ENCODE data around the gene SPRY1. TPM values are rescaled to one million over a fixed set of nuclear protein-coding genes. Genes with fewer than 3 reads are reported as not detected.

The SPRY1 gene
- total RNA-seq, 2 donors from 2014 or later, result 40.0 to 118 TPM

DNA sequence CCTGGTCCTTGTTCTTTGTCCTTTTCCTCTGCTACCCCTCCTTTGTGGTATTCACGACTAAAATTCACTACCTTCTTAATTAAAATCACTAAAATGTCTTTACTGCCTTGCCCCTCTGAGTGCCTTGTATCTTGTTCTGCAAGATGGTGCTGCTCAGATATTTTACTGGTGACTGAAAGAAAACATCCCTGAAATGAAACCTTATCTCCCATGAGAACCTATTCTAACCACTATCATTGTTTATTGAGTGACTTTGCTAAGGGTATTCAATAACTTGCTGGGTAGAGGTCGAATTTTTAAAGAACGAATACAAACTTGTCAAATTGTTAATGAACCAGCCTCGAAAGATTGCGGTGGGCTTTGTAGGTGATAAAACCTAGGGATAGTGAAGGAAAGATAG is 52.8 kb downstream of the SPRY1 start:
- intact Hi-C loops (cut with DNase I), result no loop called here
- Histone ChIP-seq H3K27me3 (no peaks in the 10 kb centered on the region), H3K36me3 (replicated peaks in 1 of 2; ENCODE audit: insufficient read depth in 1 of 2, low read depth in 2 of 2) (no peaks in the 10 kb centered on the region), H3K4me3 (no peak overlapping the region), H3K27ac (no peak overlapping the region), H3K9me3 (no peaks in the 10 kb centered on the region), H3K4me1 (peaks cover 3% of the 10 kb centered on the region)
- WGBS, 2 donors, result 39 to 57% methylated on average over 5 of the region's 5 CpGs
- ATAC-seq, result no peak
- DNase-seq, result no peak
- TF ChIP-seq POLR2A (IDR thresholded peaks at IDR 0.05) (no peak), CTCF (IDR thresholded peaks at IDR 0.05) (no peak)

DNA sequence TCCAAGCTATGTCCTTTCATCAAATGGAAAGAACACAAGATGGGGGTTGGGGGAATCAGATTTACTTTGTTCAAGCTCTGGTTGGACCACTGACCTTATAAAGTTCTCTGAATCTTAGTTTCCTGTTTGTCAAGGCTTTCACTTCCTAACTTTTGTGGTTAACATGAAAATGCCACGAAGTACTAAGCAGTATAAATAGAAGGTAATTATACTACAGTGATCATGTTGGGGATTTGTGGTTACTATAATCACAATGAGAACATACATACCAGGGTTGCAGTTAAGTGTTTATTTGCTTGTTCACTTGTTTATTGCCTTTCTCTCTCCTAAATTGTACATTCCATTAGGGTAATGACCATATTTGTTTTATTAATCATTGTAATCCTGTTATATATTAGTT is 53.2 kb downstream of the SPRY1 start:
- WGBS, 2 donors, result 32 to 46% methylated on average over 1 of the region's 1 CpG
- Histone ChIP-seq H3K4me3 (no peak overlapping the region), H3K27ac (no peak overlapping the region), H3K27me3 (no peaks in the 10 kb centered on the region), H3K4me1 (no peaks in the 10 kb centered on the region), H3K36me3 (replicated peaks in 1 of 2; ENCODE audit: insufficient read depth in 1 of 2, low read depth in 2 of 2) (no peaks in the 10 kb centered on the region), H3K9me3 (no peaks in the 10 kb centered on the region)
- no peak for TF ChIP-seq CTCF (IDR thresholded peaks at IDR 0.05)
- TF ChIP-seq POLR2A (IDR thresholded peaks at IDR 0.05), result no peak
- ATAC-seq (no peak), DNase-seq (no peak)
- intact Hi-C loops (cut with DNase I), result no loop called here

DNA sequence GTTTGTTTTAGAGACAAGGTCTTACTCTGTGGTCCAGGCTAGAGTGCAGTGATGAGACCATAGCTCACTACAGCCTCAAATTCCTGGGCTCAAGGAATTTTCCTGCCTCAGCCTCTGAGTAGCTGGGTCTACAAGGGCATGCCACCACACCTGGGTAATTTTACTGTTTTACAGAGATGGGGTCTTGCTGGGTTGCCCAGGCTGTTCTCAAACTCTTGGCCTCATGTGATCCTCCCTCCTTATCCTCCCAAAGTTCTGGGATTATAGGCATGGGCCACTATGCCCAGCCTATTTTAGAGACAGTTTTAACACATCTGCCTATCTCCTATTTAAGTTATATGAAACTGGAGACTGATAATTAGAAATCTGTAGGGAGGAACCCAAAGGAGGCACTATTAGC is 53.8 kb downstream of the SPRY1 start:
- H3K27ac ChIP-seq, result no peak overlapping the region
- TF ChIP-seq POLR2A (IDR thresholded peaks at IDR 0.05) (no peak), CTCF (IDR thresholded peaks at IDR 0.05) (no peak)
- no peak for DNase-seq
- H3K4me3 ChIP-seq, result no peak overlapping the region
- ATAC-seq, result no peak
- H3K27me3 ChIP-seq, result no peaks in the 10 kb centered on the region
- H3K9me3 ChIP-seq, result no peaks in the 10 kb centered on the region
- H3K36me3 ChIP-seq (replicated peaks in 1 of 2; ENCODE audit: insufficient read depth in 1 of 2, low read depth in 2 of 2), result no peaks in the 10 kb centered on the region
- H3K4me1 ChIP-seq, result no peaks in the 10 kb centered on the region
- intact Hi-C loops (cut with DNase I), result no loop called here

GRCh38 chr4:123452616-123453015 is 56.0 kb downstream of the SPRY1 start:
- ATAC-seq (no peak), DNase-seq (peak in 3 of 4 donors; percentile 33 to 74 (median 47))
- H3K9me3 ChIP-seq, result no peaks in the 10 kb centered on the region
- intact Hi-C loops (cut with DNase I), result no loop called here
- no peaks in the 10 kb centered on the region for H3K27me3 ChIP-seq
- TF ChIP-seq CTCF (IDR thresholded peaks at IDR 0.05), result no peak
- TF ChIP-seq POLR2A (IDR thresholded peaks at IDR 0.05), result no peak
- H3K4me3 ChIP-seq, result no peak overlapping the region
- H3K4me1 ChIP-seq, result no peaks in the 10 kb centered on the region
- no peaks in the 10 kb centered on the region for H3K36me3 ChIP-seq (replicated peaks in 1 of 2; ENCODE audit: insufficient read depth in 1 of 2, low read depth in 2 of 2)
- no peak overlapping the region for H3K27ac ChIP-seq

GRCh38 chr4:123453061-123453680 is 56.6 kb downstream of the SPRY1 start:
- DNase-seq (no peak), ATAC-seq (no peak)
- H3K4me3 ChIP-seq, result no peak overlapping the region
- H3K27me3 ChIP-seq, result no peaks in the 10 kb centered on the region
- 93 to 97% methylated on average over 3 of the region's 3 CpGs for WGBS, 2 donors
- intact Hi-C loops (cut with DNase I), result no loop called here
- H3K27ac ChIP-seq, result no peak overlapping the region
- H3K9me3 ChIP-seq, result no peaks in the 10 kb centered on the region
- no peaks in the 10 kb centered on the region for H3K4me1 ChIP-seq
- no peaks in the 10 kb centered on the region for H3K36me3 ChIP-seq (replicated peaks in 1 of 2; ENCODE audit: insufficient read depth in 1 of 2, low read depth in 2 of 2)
- no peak for TF ChIP-seq POLR2A (IDR thresholded peaks at IDR 0.05)
- TF ChIP-seq CTCF (IDR thresholded peaks at IDR 0.05), result no peak

Data from body of pancreas (tissue), 4 donors.